Gastrocnemius medialis (tissue), 4 donors: ENCODE measurements around the gene SCLT1. TPM values are rescaled to one million over a fixed set of nuclear protein-coding genes. Genes with fewer than 3 reads are reported as not detected.

Experiments
- ATAC-seq, 2 donors: fragments of 150-250 bp; one replicate each; pipeline ENCODE4 v1.9.1; 2016
- DNase-seq, 2 donors: peaks; one replicate each; pipeline ENCODE4 v3.0.0-alpha.2; 2019
- H3K27ac ChIP-seq, 4 donors: fragments of 200-600 bp; sonication (generic); 1 replicate in 1 of 4; 2 replicates in 3 of 4; pipeline ENCODE4 v1.5.1; 2016 to 2018; ENCODE audit warnings: mild to moderate bottlenecking in 2 of 4, moderate library complexity in 1 of 4
- H3K27me3 ChIP-seq, 3 donors: fragments of 200-600 bp; sonication (generic) in 2 of 3; 1 replicate in 1 of 3; 2 replicates in 2 of 3; pipeline versions ENCODE4 v1.5.1 to v1.6.0; 2016 to 2019; ENCODE audit warnings: mild to moderate bottlenecking in 1 of 3, moderate library complexity in 1 of 3
- H3K36me3 ChIP-seq, 2 donors: fragments of 200-600 bp; sonication (generic) in 1 of 2; one replicate each; pipeline ENCODE4 v1.5.1; 2017 to 2018
- H3K4me1 ChIP-seq, 2 donors: fragments of 200-600 bp; sonication (generic) in 1 of 2; one replicate each; pipeline ENCODE4 v1.5.1; 2016 to 2017; ENCODE audit warnings: mild to moderate bottlenecking in 2 of 2
- H3K4me3 ChIP-seq, 4 donors: fragments of 200-600 bp; sonication (generic) in 3 of 4; 1 replicate in 1 of 4; 2 replicates in 3 of 4; pipeline ENCODE4 v1.5.1; 2016 to 2019; ENCODE audit warnings: mild to moderate bottlenecking in 2 of 4
- H3K9me3 ChIP-seq, 3 donors: fragments of 200-600 bp; sonication (generic) in 2 of 3; 1 replicate in 1 of 3; 2 replicates in 2 of 3; pipeline ENCODE4 v1.5.1; 2016 to 2019
- POLR2A ChIP-seq, 2 donors: fragments of 450-650 bp; IDR thresholded peaks; one replicate each; pipeline ENCODE4 v1.6.1; 2017; ENCODE audit warnings: antibody characterized with exemption in 2 of 2, mild to moderate bottlenecking in 2 of 2, moderate library complexity in 2 of 2
- in situ Hi-C, 4 donors: fragments of 200-750 bp; cut with MboI; loops; one replicate each; pipeline versions ENCODE4 v1.15.0 to v1.8.0; 2017; ENCODE audit warnings: low sequenced_read_pairs in 4 of 4
- intact Hi-C: fragments of 100-400 bp; cut with DNase I; formaldehyde crosslinking; loops from one replicate; pipeline ENCODE4 v1.15.1; 2023; ENCODE audit warnings: low total_unique reads
- total RNA-seq, 4 donors: library from RNA; depleted of rRNA; stranded (reverse); fragments of >200 nt; gene quantifications; one replicate each; pipeline versions ENCODE4 v1.1.0 to v1.2.3, GENCODE V29; 2016
- TF ChIP-seq, protein P1 (sequence below), 5 experiments: fragments of 450-650 bp in 3 of 5; fragments of 200-600 bp in 2 of 5; sonication (generic) in 2 of 5; IDR thresholded peaks in 4 of 5; conservative IDR thresholded peaks in 1 of 5; 1 replicate in 4 of 5; 2 replicates in 1 of 5; pipeline ENCODE4 v1.5.1; 2016 to 2019; ENCODE audit warnings: antibody characterized with exemption in 5 of 5, mild to moderate bottlenecking in 3 of 5, moderate library complexity in 3 of 5

The SCLT1 gene
- total RNA-seq, 4 donors from 2014 or later: 1.0 to 4.1 (median 1.8) TPM

- Histone ChIP-seq H3K27ac (no peak overlapping the region), H3K27me3 (no peaks in the 10 kb centered on the region), H3K9me3 (no peaks in the 10 kb centered on the region), H3K4me3 (no peak overlapping the region), H3K4me1 (no peaks in the 10 kb centered on the region), H3K36me3 (peaks cover 0 to 59% of the 10 kb centered on the region in 2 donors)
- DNase-seq: no peak
- intact Hi-C loops (no loop called here), in situ Hi-C loops (loop anchor here in 1 of 4 donors (25.0 kb wide), 2 partner anchors 410 to 685 kb away; no protein-coding TSS in a partner anchor)
- TF ChIP-seq POLR2A (IDR thresholded peaks at IDR 0.05): no peak
- TF ChIP-seq, protein P1, sequence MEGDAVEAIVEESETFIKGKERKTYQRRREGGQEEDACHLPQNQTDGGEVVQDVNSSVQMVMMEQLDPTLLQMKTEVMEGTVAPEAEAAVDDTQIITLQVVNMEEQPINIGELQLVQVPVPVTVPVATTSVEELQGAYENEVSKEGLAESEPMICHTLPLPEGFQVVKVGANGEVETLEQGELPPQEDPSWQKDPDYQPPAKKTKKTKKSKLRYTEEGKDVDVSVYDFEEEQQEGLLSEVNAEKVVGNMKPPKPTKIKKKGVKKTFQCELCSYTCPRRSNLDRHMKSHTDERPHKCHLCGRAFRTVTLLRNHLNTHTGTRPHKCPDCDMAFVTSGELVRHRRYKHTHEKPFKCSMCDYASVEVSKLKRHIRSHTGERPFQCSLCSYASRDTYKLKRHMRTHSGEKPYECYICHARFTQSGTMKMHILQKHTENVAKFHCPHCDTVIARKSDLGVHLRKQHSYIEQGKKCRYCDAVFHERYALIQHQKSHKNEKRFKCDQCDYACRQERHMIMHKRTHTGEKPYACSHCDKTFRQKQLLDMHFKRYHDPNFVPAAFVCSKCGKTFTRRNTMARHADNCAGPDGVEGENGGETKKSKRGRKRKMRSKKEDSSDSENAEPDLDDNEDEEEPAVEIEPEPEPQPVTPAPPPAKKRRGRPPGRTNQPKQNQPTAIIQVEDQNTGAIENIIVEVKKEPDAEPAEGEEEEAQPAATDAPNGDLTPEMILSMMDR (IDR thresholded peaks at IDR 0.05 in 4 of 5, conservative IDR thresholded peaks at IDR 0.05 in 1 of 5): no peak
- no peak for ATAC-seq
Observed at GRCh38 chr4:128871948-128872347, 221.4 kb downstream of the SCLT1 start.

GRCh38 chr4:128869776-128870509, 223.4 kb downstream of the SCLT1 start:
- Histone ChIP-seq H3K9me3 (no peaks in the 10 kb centered on the region), H3K27ac (no peak overlapping the region), H3K4me3 (no peak overlapping the region), H3K27me3 (no peaks in the 10 kb centered on the region), H3K4me1 (no peaks in the 10 kb centered on the region), H3K36me3 (peaks cover 0 to 61% of the 10 kb centered on the region in 2 donors)
- DNase-seq: no peak
- intact Hi-C loops: loop anchor here (10.0 kb wide), 3 partner anchors 225 to 485 kb away; partner anchors contain the start of genes C4orf33 and SCLT1
- in situ Hi-C loops: loop anchor here (10.0 to 25.0 kb wide), 7 partner anchors 85 to 985 kb away; partner anchors contain the start of gene PLK4 (in 1 of the 4)
- no peak for ATAC-seq
- no peak for TF ChIP-seq POLR2A (IDR thresholded peaks at IDR 0.05)
- TF ChIP-seq, protein P1 (IDR thresholded peaks at IDR 0.05 in 4 of 5, conservative IDR thresholded peaks at IDR 0.05 in 1 of 5): no peak

DNA sequence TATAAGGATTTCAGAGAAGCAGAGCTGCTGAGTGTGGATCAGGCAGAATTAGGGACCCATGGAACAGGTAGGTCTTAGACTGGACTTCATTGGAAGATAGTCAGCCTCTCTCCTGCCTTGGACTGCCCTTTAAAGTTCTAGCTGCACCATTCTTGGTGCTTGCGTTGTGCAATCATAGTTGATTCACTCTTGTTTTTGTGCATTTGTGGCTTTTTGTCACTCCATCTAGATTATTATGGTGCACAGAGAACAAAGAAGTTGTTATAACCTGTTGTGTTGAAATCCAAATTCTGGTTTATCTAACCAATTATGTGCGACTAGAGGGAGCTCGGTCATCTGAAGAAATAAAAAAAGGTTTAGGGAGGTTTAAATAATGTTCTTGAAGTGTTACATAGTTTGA, 224.6 kb downstream of the SCLT1 start:
- H3K27ac ChIP-seq: no peak overlapping the region
- in situ Hi-C loops: loop anchor here (10.0 to 25.0 kb wide), 7 partner anchors 84 to 984 kb away; partner anchors contain the start of gene PLK4 (in 1 of the 4)
- DNase-seq: no peak
- H3K27me3 ChIP-seq: no peaks in the 10 kb centered on the region
- no peak for ATAC-seq
- no peak overlapping the region for H3K4me3 ChIP-seq
- H3K9me3 ChIP-seq: no peaks in the 10 kb centered on the region
- no peak for TF ChIP-seq POLR2A (IDR thresholded peaks at IDR 0.05)
- TF ChIP-seq, protein P1 (IDR thresholded peaks at IDR 0.05 in 4 of 5, conservative IDR thresholded peaks at IDR 0.05 in 1 of 5): no peak
- no peaks in the 10 kb centered on the region for H3K4me1 ChIP-seq
- intact Hi-C loops: loop anchor here (10.0 kb wide), 3 partner anchors 226 to 484 kb away; partner anchors contain the start of genes C4orf33 and SCLT1
- H3K36me3 ChIP-seq: peaks cover 0 to 66% of the 10 kb centered on the region in 2 donors

DNA sequence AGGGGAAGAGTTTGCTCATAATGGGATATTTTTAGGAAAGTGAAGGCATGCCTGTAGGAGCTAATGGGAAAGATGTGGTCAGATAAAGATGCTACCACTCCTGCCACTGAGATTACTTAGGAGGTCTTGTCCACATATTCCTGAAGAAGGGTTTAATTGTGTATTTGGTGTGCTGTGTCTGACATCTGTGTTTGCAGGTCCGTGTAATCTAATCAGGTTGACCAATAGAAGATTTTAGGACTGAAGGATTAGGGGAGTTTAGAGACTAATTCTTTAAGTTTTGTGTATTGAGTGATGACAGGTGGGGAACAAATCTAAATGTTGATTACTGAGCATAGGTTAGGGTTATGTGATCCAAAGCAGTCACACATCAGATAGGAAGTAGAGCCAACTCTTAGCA, 226.6 kb downstream of the SCLT1 start:
- Histone ChIP-seq H3K4me1 (no peaks in the 10 kb centered on the region), H3K27ac (no peak overlapping the region), H3K4me3 (no peak overlapping the region), H3K27me3 (no peaks in the 10 kb centered on the region), H3K36me3 (peaks cover 0 to 64% of the 10 kb centered on the region in 2 donors), H3K9me3 (no peaks in the 10 kb centered on the region)
- TF ChIP-seq, protein P1 (IDR thresholded peaks at IDR 0.05 in 4 of 5, conservative IDR thresholded peaks at IDR 0.05 in 1 of 5): no peak
- no peak for TF ChIP-seq POLR2A (IDR thresholded peaks at IDR 0.05)
- intact Hi-C loops (loop anchor here (10.0 kb wide), 3 partner anchors 228 to 482 kb away; partner anchors contain the start of genes C4orf33 and SCLT1), in situ Hi-C loops (loop anchor here (10.0 to 25.0 kb wide), 7 partner anchors 82 to 982 kb away; partner anchors contain the start of gene PLK4 (in 1 of the 4))
- ATAC-seq: no peak
- DNase-seq: no peak
